A673 (cell line): Measurements from ENCODE around the gene NEUROD2. TPM values are rescaled to one million over a fixed set of nuclear protein-coding genes. Genes with fewer than 3 reads are reported as not detected.

Experiments used
- Bru-seq: library from RNA; stranded (reverse); fragments of 400-500 nt; gene quantifications from one replicate; lab custom pipeline; 2021; lab: Mats Ljungman, UMichigan
- BruChase-seq, 2 experiments: library from RNA; stranded (reverse); fragments of 400-500 nt; gene quantifications; one replicate each; lab custom pipeline; 2021; lab: Mats Ljungman, UMichigan
- BruUV-seq: library from RNA; stranded (reverse); fragments of 400-500 nt; replicated peaks from 2 replicates; lab custom pipeline; 2021; lab: Mats Ljungman, UMichigan
- CTCF ChIA-PET: fragments of 300-600 bp; sonication (Branson Sonifier 250); formaldehyde crosslinking; loops from one replicate; lab custom pipeline; 2022; ENCODE audit warnings: antibody characterized with exemption; lab: Charles Lee
- POLR2A ChIA-PET: fragments of 300-600 bp; sonication (Branson Sonifier 250); formaldehyde crosslinking; loops from one replicate; lab custom pipeline; 2022; ENCODE audit warnings: antibody characterized with exemption; ENCODE audit not compliant: low non-redundant PET; lab: Charles Lee
- DNase-seq: peaks from one replicate; pipeline ENCODE4 v3.0.0-alpha.2; 2015; ENCODE audit warnings: low spot score
- H3K27ac ChIP-seq: fragments of 200-600 bp; sonication (generic); 2 replicates; pipeline ENCODE4 v1.5.1; 2016; ENCODE audit warnings: mixed run types, low read depth, mild to moderate bottlenecking, mixed read lengths, antibody characterized with exemption, low read length; ENCODE audit not compliant: poor library complexity, severe bottlenecking
- H3K27me3 ChIP-seq: fragments of 200-600 bp; sonication (generic); replicated peaks from 2 replicates; pipeline ENCODE4 v1.6.1; 2017; ENCODE audit warnings: mixed run types, low read depth, mild to moderate bottlenecking, mixed read lengths, antibody characterized with exemption, low read length; ENCODE audit not compliant: insufficient read depth, poor library complexity
- H3K36me3 ChIP-seq: fragments of 200-600 bp; sonication (generic); 2 replicates; pipeline ENCODE4 v1.6.1; 2016; ENCODE audit warnings: mixed run types, mild to moderate bottlenecking, mixed read lengths, antibody characterized with exemption, low read length; ENCODE audit not compliant: insufficient read depth, poor library complexity, severe bottlenecking
- H3K4me1 ChIP-seq: fragments of 200-600 bp; sonication (generic); 2 replicates; pipeline ENCODE4 v1.6.1; 2017; ENCODE audit warnings: mixed run types, mild to moderate bottlenecking, mixed read lengths, antibody characterized with exemption, low read length; ENCODE audit not compliant: insufficient read depth, poor library complexity, severe bottlenecking
- H3K4me3 ChIP-seq: fragments of 200-600 bp; sonication (generic); 2 replicates; pipeline ENCODE4 v1.5.1; 2016; ENCODE audit warnings: low read depth, mixed run types, mild to moderate bottlenecking, mixed read lengths, low read length; ENCODE audit not compliant: poor library complexity, severe bottlenecking
- H3K9me3 ChIP-seq: fragments of 200-600 bp; sonication (generic); 2 replicates; pipeline ENCODE4 v1.6.1; 2016; ENCODE audit warnings: mixed run types, low read depth, mild to moderate bottlenecking, mixed read lengths, antibody characterized with exemption, low read length; ENCODE audit not compliant: poor library complexity, severe bottlenecking
- CTCF ChIP-seq: fragments of 300-800, 200-600 bp; sonication (generic); conservative IDR thresholded peaks from 2 replicates; pipeline ENCODE4 v1.5.1; 2017; ENCODE audit warnings: low read depth, mild to moderate bottlenecking, antibody characterized with exemption, low read length, moderate library complexity, mixed read lengths
- EZH2 ChIP-seq: fragments of 200-600 bp; sonication (generic); IDR thresholded peaks from 2 replicates; pipeline ENCODE4 v1.6.1; 2017; ENCODE audit warnings: borderline replicate concordance, low read depth, mild to moderate bottlenecking, mixed read lengths, antibody characterized with exemption, low read length; ENCODE audit not compliant: poor library complexity, severe bottlenecking
- intact Hi-C: fragments of 100-400 bp; cut with micrococcal nuclease; formaldehyde crosslinking; loops from one replicate; pipeline ENCODE4 v1.10.0; 2022; ENCODE audit not compliant: unreplicated experiment
- long read RNA-seq: library from polyadenylated mRNA; stranded (forward); transcript quantifications from one replicate; pipeline ENCODE4 v2.0.0, GENCODE V29; 2022
- total RNA-seq: library from RNA; stranded (reverse); gene quantifications from 2 replicates; pipeline ENCODE4 v1.2.3, GENCODE V29; 2021

Gene NEUROD2
- total RNA-seq (not detected in 2 replicates), Bru-seq, nascent RNA (not detected), BruChase-seq, experiment 1, labeled RNA remaining after a 2-hour chase (not detected), BruChase-seq, experiment 2, labeled RNA remaining after a 6-hour chase (not detected)
- long read RNA-seq = 0 reads

- no peak for DNase-seq
- H3K4me3 ChIP-seq = no peak within 1 kb of the TSS
- ChIA-PET CTCF (no interaction called here), POLR2A (interaction anchor here (0.6 kb wide), 1 partner anchor 10 kb away, joined by 3 read pairs; no protein-coding TSS in a partner anchor)
- H3K36me3 ChIP-seq = no peaks in the 10 kb centered on the region
- no peaks in the 10 kb centered on the region for H3K4me1 ChIP-seq
- peaks cover 48% of the 10 kb centered on the region for H3K27me3 ChIP-seq
- H3K9me3 ChIP-seq = no peaks in the 10 kb centered on the region
- TF ChIP-seq CTCF = no peak
- TF ChIP-seq EZH2 = no peak
- H3K27ac ChIP-seq = no peak within 1 kb of the TSS
- BruUV-seq = no TSS peak
- intact Hi-C loops = no loop called here
Observed at GRCh38 chr17:39607851-39608130, at the start of gene NEUROD2. Gene NEUROD2 (minus strand): TSS chr17:39607920. CDS start chr17:39606599, 1,321 bp downstream.

GRCh38 chr17:39655105-39655504, 47.4 kb upstream of the NEUROD2 start:
- no peak for DNase-seq
- Histone ChIP-seq H3K27me3 (no peaks in the 10 kb centered on the region), H3K4me3 (no peak overlapping the region), H3K4me1 (no peaks in the 10 kb centered on the region), H3K9me3 (no peaks in the 10 kb centered on the region), H3K36me3 (no peaks in the 10 kb centered on the region), H3K27ac (no peak overlapping the region)
- intact Hi-C loops = no loop called here
- ChIA-PET POLR2A (no interaction called here), CTCF (interaction anchor here (0.7 to 1.0 kb wide), 2 partner anchors 33 to 865 kb away, joined by 3 read pairs; no protein-coding TSS in a partner anchor)
- TF ChIP-seq CTCF = no peak
- TF ChIP-seq EZH2 = no peak
- BruUV-seq = no TSS peak

GRCh38 chr17:39653662-39654331, 46.1 kb upstream of the NEUROD2 start:
- DNase-seq = peak; percentile 55
- ChIA-PET CTCF (interaction anchor here (0.6 to 1.6 kb wide), 5 partner anchors 9 to 48 kb away, joined by 3 to 5 read pairs (median 4); partner anchors contain the start of gene STARD3), POLR2A (no interaction called here)
- TF ChIP-seq EZH2 = no peak
- TF ChIP-seq CTCF = peak; percentile 71
- intact Hi-C loops = no loop called here
- no TSS peak for BruUV-seq
- no peak overlapping the region for H3K4me3 ChIP-seq
- no peaks in the 10 kb centered on the region for H3K27me3 ChIP-seq
- no peaks in the 10 kb centered on the region for H3K9me3 ChIP-seq
- H3K4me1 ChIP-seq = no peaks in the 10 kb centered on the region
- H3K27ac ChIP-seq = no peak overlapping the region
- H3K36me3 ChIP-seq = no peaks in the 10 kb centered on the region
